H7 (cell line): Measurements from ENCODE around the gene TPM1. TPM values are rescaled to one million over a fixed set of nuclear protein-coding genes. Genes with fewer than 3 reads are reported as not detected.
"Not testable (repeated sequence)": the region's sequence is repeated elsewhere in the genome, so short reads cannot be mapped to it uniquely, and the experiment has no call there.

Experiments
- DNase-seq: peaks from one replicate; pipeline ENCODE4 v3.0.0; 2012
- H3K27me3 ChIP-seq: 2 replicates; pipeline ENCODE4 v1.6.0; 2011; ENCODE audit warnings: mild to moderate bottlenecking, low read length; ENCODE audit not compliant: control insufficient read depth, insufficient read depth
- H3K36me3 ChIP-seq: replicated peaks from 2 replicates; pipeline ENCODE4 v1.5.1; 2011; ENCODE audit warnings: low read length; ENCODE audit not compliant: control insufficient read depth, insufficient read depth
- H3K4me3 ChIP-seq: 2 replicates; pipeline ENCODE4 v1.5.1; 2011; ENCODE audit warnings: low read depth, mild to moderate bottlenecking, control low read depth, low read length, moderate library complexity; ENCODE audit not compliant: insufficient read depth
- total RNA-seq: library from RNA; depleted of rRNA; stranded (reverse); fragments of >200 nt; shearing (Covaris generic); gene quantifications from 2 replicates; pipeline ENCODE4 v1.2.3, GENCODE V29; 2014

The TPM1 gene
- total RNA-seq, 1 experiment from 2014 or later = 292 TPM

DNA sequence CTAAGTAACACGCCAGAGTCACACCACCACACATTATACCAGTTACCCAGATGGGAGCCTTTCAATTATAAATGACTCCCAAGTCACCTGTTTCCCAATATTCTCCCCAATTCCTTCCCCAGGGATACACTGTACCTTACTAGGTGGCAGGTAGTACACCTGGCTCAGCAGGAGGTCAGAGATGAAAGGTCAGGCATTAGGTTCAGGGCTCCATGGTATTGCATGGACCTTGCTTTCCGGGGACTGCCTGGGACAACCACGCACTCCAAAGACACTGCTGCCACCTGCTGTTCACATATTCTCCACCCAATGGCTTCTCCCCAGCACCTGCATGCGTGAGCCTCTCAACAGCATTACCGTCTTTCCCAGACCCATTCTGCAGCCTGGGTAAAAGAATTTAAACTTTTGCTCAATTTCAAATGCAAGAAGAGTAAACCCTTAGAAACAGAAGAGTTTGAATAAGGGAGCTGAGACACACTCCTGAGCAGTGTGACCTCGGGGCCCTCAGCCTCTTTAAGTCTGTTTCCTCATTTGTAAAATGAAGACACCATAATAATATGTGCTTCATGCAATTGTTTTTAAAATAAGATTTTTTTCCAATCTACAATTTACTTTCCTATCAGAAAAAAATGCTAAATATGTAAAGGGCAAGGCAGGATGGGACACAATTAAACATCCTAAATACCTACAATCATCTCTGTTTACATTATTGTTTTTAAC, 51.1 kb downstream of the TPM1 start:
- Histone ChIP-seq H3K36me3 (no peaks in the 10 kb centered on the region), H3K4me3 (no peak overlapping the region), H3K27me3 (no peaks in the 10 kb centered on the region)
- DNase-seq = peak; percentile 88

DNA sequence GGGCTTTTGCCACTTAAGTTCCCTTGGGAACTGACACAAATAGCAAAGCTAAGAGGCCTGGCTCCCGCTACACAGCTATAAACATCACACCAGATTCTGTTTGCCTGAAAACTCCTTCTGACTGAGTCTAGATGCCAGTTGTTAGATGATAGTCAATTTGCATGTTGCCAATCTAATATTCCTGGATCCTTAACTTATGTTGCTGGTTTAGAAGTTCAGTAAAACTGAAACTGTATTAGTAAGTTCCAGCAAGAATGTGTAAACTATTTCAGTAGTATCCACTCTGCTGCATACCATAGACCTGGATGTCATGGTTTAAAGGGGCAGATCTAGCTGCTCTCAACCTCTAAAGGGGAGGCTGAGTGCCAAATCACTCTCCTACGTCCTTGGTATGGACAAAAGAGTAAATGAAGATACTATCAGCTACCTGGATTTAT, 52.0 kb downstream of the TPM1 start:
- no peaks in the 10 kb centered on the region for H3K27me3 ChIP-seq
- no peak for DNase-seq
- no peak overlapping the region for H3K4me3 ChIP-seq
- H3K36me3 ChIP-seq = no peaks in the 10 kb centered on the region

DNA sequence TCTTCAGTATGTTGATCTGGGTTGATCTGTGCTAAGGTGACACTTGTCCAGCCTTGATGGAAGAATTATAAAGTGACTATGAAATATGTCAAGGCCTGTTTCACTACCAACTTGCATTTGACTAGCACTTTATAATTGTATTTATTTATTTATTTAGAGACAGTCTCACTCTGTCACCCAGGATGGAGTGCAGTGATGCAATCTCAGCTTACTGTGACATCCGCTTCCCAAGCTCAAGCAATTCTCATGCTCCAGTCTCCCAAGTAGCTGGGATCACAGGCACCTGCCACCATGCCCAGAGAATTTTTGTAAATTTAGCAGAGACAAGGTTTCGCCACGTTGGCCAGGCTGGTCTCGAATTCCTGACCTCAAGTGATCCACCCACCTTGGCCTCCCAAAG, 53.6 kb downstream of the TPM1 start:
- DNase-seq = no peak
- no peak overlapping the region for H3K4me3 ChIP-seq
- no peaks in the 10 kb centered on the region for H3K36me3 ChIP-seq
- H3K27me3 ChIP-seq = no peaks in the 10 kb centered on the region

DNA sequence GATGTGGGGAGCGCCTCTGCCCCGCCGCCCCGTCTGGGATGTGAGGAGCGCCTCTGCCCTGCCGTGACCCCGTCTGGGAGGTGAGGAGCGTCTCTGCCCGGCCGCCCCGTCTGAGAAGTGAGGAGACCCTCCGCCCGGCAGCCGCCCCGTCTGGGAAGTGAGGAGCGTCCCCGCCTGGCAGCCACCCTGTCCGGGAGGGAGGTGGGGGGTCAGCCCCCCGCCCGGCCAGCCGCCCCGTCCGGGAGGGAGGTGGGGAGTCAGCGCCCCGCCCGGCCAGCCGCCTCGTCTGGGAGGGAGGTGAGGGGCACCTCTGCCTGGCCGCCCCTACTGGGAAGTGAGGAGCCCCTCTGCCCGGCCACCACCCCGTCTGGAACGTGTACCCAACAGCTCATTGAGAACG, 56.4 kb downstream of the TPM1 start:
- H3K27me3 ChIP-seq, H3K36me3 ChIP-seq, H3K4me3 ChIP-seq, DNase-seq: not testable (repeated sequence)

DNA sequence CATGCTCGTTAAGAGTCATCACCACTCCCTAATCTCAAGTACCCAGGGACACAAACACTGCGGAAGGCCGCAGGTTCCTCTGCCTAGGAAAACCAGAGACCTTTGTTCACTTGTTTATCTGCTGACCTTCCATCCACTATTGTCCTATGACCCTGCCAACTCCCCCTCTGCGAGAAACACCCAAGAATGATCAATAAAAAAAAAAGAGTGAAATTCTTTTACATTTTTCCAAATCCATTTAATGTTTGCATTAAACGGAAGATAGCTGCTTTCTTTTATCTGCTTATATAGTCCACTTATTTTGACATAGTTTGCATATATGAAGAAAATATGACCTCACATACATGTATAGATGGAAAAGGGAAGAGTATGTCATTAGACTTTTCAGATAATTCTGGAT, 57.0 kb downstream of the TPM1 start:
- not testable (repeated sequence) for DNase-seq, H3K36me3 ChIP-seq, H3K4me3 ChIP-seq, H3K27me3 ChIP-seq

DNA sequence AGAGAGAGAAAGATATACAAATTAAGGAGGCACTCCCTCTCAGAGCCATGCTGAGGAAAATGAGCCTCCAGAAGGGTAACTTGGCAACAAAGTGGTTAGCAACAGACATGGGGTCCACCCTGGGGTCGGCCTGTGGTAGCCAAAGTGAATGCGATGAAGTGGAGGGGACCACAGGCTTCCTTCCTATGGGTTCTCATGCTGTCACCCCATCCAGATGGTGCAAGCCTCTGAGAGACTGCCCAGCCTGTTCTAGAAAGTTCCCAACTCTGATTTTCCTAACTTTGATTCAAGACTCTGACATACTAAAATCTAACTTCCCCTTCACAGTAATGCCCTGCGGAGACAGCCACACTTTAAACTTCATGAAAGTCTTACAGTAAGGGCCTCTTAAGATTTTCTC, 60.9 kb downstream of the TPM1 start:
- no peaks in the 10 kb centered on the region for H3K36me3 ChIP-seq
- DNase-seq = no peak
- no peak overlapping the region for H3K4me3 ChIP-seq
- H3K27me3 ChIP-seq = no peaks in the 10 kb centered on the region

DNA sequence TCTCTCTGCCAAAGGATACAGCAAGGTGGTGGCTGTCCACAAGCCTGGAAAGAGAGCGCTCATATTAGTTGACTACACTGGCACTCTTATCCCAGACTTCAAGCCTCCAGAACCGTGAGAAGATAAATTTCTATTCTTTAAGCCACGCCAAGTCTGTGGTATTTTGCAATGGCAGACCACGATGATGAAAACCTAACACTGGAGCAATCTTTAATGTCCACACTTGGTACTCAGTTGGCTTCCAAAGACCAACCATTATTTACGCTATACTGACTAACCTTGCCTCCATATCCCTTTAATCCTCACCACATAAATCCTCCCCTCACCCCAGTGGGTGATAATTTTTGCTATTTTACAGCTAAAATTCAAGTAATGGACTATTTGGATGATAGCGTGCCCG, 62.2 kb downstream of the TPM1 start:
- DNase-seq = no peak
- Histone ChIP-seq H3K27me3 (no peaks in the 10 kb centered on the region), H3K36me3 (no peaks in the 10 kb centered on the region), H3K4me3 (no peak overlapping the region)

DNA sequence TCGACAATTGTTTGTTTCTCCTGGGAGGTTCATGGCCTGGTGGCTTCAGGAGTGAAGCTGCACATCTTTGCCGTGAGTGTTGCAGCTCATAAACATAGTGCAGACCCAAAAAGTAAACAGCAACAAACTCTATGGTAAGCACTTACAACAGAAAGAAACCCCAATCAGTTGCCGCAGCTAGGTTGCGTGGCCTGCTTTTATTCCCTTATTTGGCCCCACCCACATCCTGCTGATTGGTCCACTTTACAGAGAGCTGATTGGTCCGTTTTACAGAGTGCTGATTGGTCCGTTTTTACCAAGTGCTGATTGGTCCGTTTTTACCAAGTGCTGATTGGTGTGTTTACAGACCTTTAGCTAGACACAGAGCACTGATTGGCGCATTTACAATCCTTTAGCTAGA, 62.8 kb downstream of the TPM1 start:
- DNase-seq, H3K4me3 ChIP-seq: not testable (repeated sequence)

DNA sequence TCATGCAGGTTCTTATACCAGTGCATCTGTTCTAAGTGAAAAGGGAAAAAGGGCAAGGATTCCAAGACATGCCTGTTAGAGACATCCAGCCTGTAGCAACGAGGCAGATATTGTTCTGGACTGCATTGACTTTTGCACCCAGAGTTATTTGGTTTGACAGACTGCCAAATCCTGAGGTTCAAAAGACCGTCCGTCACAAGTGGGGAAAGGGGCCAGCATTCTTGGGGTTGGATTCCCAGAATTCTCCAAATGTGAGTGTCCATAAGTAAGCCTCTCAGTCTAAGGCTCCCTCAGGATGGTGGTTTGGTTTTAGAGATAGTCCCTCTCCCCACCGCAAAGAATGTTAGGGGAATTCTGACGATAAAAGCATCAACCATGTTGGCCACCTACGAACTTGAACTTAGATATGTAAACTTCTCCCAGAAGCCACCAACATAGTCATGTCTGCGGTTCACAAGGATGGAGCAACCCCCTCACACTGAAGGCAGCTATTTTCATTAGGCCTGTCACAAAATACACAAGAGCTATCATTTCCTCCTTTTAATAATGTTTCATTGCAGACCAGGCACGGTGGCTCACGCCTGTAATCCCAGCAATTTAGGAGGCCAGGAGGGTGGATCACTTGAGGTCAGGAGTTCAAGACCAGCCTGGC, 65.5 kb downstream of the TPM1 start:
- Histone ChIP-seq H3K27me3 (no peaks in the 10 kb centered on the region), H3K36me3 (no peaks in the 10 kb centered on the region), H3K4me3 (no peak overlapping the region)
- DNase-seq = no peak

More for the DNA sequence above, 62.8 kb downstream of the TPM1 start:
- H3K36me3 ChIP-seq, H3K27me3 ChIP-seq: not testable (repeated sequence)

DNA sequence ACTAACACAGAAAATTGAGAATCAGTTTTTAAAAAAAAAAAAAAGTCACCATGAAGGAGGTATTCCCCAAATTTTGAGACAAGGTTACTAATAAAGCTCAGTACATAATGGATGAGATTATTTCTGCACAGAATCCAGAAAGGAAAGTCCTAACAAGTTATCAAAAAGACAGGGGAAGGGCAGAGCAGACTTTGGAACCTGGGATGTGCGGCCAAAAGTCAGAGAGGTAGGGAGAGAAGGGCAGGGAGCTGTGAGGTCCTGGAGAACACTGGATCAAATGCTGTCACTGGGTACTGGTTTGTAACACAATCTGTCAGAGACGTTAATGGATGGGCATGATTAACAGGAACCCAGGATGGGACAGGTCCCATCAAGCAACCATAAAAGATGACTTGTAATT, 67.0 kb downstream of the TPM1 start:
- Histone ChIP-seq H3K36me3 (no peaks in the 10 kb centered on the region), H3K4me3 (no peak overlapping the region), H3K27me3 (no peaks in the 10 kb centered on the region)
- no peak for DNase-seq

DNA sequence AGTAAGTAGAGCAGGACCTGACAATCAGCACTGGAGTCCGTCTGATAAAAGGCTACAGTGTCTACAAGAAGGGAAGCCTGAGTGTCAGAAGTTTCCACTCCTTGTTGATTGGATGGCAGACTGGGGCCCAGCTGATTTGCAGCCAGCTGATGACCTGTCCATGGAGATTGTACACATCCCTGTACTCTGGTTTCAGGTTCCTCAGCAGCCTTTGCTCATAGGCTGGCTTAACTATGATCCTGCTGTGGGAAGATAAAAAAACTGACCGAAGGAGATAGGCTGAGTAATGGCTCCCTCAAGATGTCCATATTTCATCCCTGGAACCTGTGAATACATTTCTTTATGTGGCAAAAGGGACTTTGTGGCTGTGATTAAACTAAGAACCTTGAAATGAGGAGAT, 67.4 kb downstream of the TPM1 start:
- no peaks in the 10 kb centered on the region for H3K27me3 ChIP-seq
- no peaks in the 10 kb centered on the region for H3K36me3 ChIP-seq
- DNase-seq = no peak
- no peak overlapping the region for H3K4me3 ChIP-seq

DNA sequence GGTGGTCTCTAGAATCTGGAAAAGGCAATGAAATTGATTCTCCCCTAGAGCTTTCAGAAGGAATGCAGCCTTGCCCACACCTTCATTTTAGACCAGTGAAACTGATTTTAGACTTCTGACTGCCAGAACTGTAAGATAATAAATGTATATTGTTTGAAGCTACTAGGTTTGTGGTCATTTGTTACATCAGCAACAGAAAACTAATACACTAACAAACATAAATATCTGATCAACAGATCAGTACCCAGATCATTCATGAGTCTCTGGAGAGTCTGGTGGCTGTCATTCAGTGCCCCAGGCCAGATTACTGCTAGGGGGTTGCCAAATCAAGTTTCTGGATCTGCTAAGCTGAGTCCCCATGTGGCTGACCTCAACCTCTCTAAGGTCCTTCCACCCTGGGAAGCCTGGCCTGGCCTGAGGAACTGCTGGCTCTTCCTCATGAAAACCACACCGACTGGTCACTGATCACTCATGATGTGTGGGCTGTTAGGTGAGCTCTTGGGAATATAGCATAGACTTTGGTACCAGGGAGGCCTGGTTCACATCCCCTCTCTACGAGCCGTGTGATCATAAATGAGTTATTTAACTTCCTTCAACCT, 68.0 kb downstream of the TPM1 start:
- DNase-seq = no peak
- Histone ChIP-seq H3K27me3 (no peaks in the 10 kb centered on the region), H3K36me3 (no peaks in the 10 kb centered on the region), H3K4me3 (no peak overlapping the region)

DNA sequence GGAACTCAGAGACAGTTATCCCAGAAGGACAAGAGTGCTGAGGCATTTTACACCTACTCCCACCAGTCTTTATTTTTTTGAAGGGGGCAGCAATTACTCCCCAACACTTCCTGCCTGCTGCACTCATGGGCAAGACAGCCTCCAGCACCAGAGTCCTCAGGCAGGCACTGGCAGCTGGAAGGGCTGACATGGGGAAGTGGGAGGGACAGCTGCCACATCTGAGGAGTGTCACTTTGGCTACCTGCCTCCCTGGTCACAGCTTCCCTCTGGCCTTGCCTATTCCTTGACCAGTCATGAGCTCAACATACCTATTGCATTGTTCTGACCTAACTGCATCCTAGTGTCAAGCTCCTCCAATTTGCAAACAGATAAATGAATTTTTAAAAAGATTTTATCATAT, 68.9 kb downstream of the TPM1 start:
- H3K27me3 ChIP-seq = no peaks in the 10 kb centered on the region
- no peak overlapping the region for H3K4me3 ChIP-seq
- no peak for DNase-seq
- no peaks in the 10 kb centered on the region for H3K36me3 ChIP-seq

DNA sequence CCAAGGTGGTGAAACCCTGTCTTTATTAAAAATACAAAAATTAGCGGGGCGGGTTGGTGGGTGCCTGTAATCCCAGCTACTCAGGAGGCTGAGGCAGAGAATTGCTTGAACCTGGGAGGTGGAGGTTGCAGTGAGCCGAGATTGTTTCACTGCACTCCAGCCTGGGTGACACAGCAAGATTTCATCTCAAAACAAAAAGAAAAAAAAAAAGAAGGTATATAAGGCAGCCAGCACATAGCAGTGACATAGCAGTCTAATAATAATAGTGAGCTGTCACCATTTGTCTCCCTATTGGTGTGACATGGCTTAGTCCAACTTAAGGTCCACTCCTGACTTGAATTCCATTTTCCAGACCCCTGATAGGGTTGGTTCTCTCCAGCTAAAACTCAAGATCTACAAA, 70.3 kb downstream of the TPM1 start:
- no peaks in the 10 kb centered on the region for H3K27me3 ChIP-seq

DNA sequence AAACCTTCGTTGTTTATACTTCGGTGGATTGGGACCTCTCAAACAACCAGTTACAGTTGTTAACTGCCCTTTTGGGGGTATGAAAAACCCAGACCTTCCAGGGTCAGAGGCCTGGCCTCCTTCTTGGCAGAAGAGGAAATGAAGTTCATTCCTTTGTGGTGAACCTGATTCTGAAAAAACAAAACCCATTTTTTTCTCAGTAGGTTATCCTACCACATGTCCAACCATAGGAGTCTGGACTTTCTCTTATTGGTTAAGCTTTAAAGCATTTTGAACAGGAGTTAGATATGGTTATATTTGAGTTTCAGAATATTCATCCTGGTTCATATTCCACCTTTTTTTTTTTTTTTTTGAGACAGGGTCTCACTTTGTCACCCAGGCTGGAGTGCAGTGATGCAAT, 71.9 kb downstream of the TPM1 start:
- DNase-seq = no peak
- no peaks in the 10 kb centered on the region for H3K27me3 ChIP-seq
- H3K36me3 ChIP-seq = no peaks in the 10 kb centered on the region
- H3K4me3 ChIP-seq = no peak overlapping the region

More for the DNA sequence above, 70.3 kb downstream of the TPM1 start:
- no peak for DNase-seq
- no peak overlapping the region for H3K4me3 ChIP-seq
- H3K36me3 ChIP-seq = no peaks in the 10 kb centered on the region
